Panc1 (cell line): ENCODE results near the gene SLC22A3.

Experiments
- POLR2AphosphoS5 ChIP-seq: IDR thresholded peaks from 2 replicates; pipeline ENCODE4 v1.6.1; 2012; ENCODE audit warnings: mild to moderate bottlenecking, low read depth, low read length, moderate library complexity
- TF ChIP-seq, protein P1 (sequence below): fragments of 450-650 bp; IDR thresholded peaks from 2 replicates; pipeline ENCODE4 v1.5.1; 2017; ENCODE audit warnings: mild to moderate bottlenecking
- TF ChIP-seq, protein P2 (sequence below), 2 experiments: IDR thresholded peaks; 2 replicates each; pipeline ENCODE4 v1.6.1; 2011 to 2012; ENCODE audit warnings: low read depth in 2 of 2, control low read depth in 1 of 2, low read length in 1 of 2, mild to moderate bottlenecking in 1 of 2, moderate library complexity in 1 of 2; ENCODE audit not compliant: insufficient read depth in 1 of 2

DNA sequence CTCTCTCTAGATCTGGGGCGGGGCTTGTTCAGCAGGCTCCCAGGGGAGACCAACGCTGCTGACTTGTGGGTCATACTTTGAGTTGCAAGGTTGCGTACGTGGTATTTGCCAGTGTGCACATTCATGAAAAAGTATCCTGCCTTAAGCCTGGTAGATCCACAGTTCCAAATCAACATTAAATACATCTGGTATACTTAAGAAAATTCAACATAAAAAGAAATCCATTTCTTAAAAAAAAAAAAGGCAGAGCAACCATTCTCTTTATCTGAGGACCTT is 81.4 kb downstream of the SLC22A3 start:
- TF ChIP-seq, protein P1, sequence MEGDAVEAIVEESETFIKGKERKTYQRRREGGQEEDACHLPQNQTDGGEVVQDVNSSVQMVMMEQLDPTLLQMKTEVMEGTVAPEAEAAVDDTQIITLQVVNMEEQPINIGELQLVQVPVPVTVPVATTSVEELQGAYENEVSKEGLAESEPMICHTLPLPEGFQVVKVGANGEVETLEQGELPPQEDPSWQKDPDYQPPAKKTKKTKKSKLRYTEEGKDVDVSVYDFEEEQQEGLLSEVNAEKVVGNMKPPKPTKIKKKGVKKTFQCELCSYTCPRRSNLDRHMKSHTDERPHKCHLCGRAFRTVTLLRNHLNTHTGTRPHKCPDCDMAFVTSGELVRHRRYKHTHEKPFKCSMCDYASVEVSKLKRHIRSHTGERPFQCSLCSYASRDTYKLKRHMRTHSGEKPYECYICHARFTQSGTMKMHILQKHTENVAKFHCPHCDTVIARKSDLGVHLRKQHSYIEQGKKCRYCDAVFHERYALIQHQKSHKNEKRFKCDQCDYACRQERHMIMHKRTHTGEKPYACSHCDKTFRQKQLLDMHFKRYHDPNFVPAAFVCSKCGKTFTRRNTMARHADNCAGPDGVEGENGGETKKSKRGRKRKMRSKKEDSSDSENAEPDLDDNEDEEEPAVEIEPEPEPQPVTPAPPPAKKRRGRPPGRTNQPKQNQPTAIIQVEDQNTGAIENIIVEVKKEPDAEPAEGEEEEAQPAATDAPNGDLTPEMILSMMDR = no peak
- TF ChIP-seq POLR2AphosphoS5 = no peak
- TF ChIP-seq, protein P2, sequence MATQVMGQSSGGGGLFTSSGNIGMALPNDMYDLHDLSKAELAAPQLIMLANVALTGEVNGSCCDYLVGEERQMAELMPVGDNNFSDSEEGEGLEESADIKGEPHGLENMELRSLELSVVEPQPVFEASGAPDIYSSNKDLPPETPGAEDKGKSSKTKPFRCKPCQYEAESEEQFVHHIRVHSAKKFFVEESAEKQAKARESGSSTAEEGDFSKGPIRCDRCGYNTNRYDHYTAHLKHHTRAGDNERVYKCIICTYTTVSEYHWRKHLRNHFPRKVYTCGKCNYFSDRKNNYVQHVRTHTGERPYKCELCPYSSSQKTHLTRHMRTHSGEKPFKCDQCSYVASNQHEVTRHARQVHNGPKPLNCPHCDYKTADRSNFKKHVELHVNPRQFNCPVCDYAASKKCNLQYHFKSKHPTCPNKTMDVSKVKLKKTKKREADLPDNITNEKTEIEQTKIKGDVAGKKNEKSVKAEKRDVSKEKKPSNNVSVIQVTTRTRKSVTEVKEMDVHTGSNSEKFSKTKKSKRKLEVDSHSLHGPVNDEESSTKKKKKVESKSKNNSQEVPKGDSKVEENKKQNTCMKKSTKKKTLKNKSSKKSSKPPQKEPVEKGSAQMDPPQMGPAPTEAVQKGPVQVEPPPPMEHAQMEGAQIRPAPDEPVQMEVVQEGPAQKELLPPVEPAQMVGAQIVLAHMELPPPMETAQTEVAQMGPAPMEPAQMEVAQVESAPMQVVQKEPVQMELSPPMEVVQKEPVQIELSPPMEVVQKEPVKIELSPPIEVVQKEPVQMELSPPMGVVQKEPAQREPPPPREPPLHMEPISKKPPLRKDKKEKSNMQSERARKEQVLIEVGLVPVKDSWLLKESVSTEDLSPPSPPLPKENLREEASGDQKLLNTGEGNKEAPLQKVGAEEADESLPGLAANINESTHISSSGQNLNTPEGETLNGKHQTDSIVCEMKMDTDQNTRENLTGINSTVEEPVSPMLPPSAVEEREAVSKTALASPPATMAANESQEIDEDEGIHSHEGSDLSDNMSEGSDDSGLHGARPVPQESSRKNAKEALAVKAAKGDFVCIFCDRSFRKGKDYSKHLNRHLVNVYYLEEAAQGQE (IDR thresholded peaks at IDR 0.05; ENCODE audit: insufficient read depth in 1 of 2, low read depth in 2 of 2, low read length in 1 of 2) = no peak
